H9 (cell line): ENCODE data around the gene NARS2. TPM values are rescaled to one million over a fixed set of nuclear protein-coding genes. Genes with fewer than 3 reads are reported as not detected.

Experiments
- DNase-seq: peaks from one replicate; pipeline ENCODE4 v3.0.0-alpha.2; 2017
- H2AFZ ChIP-seq: one replicate; pipeline ENCODE4 v1.6.1; 2013; ENCODE audit warnings: mild to moderate bottlenecking, low read length, control low read depth, moderate library complexity
- H2AK5ac ChIP-seq: 2 replicates; pipeline ENCODE4 v1.6.1; 2013; ENCODE audit warnings: low read length, control low read depth, mixed read lengths; ENCODE audit not compliant: insufficient read length
- H2BK120ac ChIP-seq: one replicate; pipeline ENCODE4 v1.6.1; 2013; ENCODE audit warnings: low read depth, mild to moderate bottlenecking, low read length, control low read depth, inconsistent platforms; ENCODE audit not compliant: poor library complexity, severe bottlenecking
- H2BK12ac ChIP-seq: 2 replicates; pipeline ENCODE4 v1.6.1; 2013; ENCODE audit warnings: low read length, control low read depth, mixed read lengths, low read depth; ENCODE audit not compliant: insufficient read length
- H2BK15ac ChIP-seq: 2 replicates; pipeline ENCODE4 v1.6.1; 2013; ENCODE audit warnings: low read depth, low read length, control low read depth
- H2BK20ac ChIP-seq: one replicate; pipeline ENCODE4 v1.6.1; 2013; ENCODE audit warnings: low read depth, mild to moderate bottlenecking, low read length, control low read depth, inconsistent platforms; ENCODE audit not compliant: poor library complexity, severe bottlenecking
- H2BK5ac ChIP-seq: 2 replicates; pipeline ENCODE4 v1.6.1; 2013; ENCODE audit warnings: low read length, control low read depth, mixed read lengths; ENCODE audit not compliant: insufficient read length
- H3K14ac ChIP-seq: 2 replicates; pipeline ENCODE4 v1.6.1; 2013; ENCODE audit warnings: low read length, control low read depth; ENCODE audit not compliant: insufficient read depth
- H3K18ac ChIP-seq: 2 replicates; pipeline ENCODE4 v1.6.1; 2013; ENCODE audit warnings: low read depth, mild to moderate bottlenecking, mixed read lengths, low read length, control low read depth; ENCODE audit not compliant: insufficient read length
- H3K23ac ChIP-seq: 2 replicates; pipeline ENCODE4 v1.6.1; 2013; ENCODE audit warnings: low read length, control low read depth, mixed read lengths, low read depth; ENCODE audit not compliant: insufficient read length
- H3K23me2 ChIP-seq: 2 replicates; pipeline ENCODE4 v1.6.1; 2013; ENCODE audit warnings: low read depth, mild to moderate bottlenecking, mixed read lengths, low read length, control low read depth; ENCODE audit not compliant: insufficient read length, poor library complexity, severe bottlenecking
- H3K27ac ChIP-seq: 2 replicates; pipeline ENCODE4 v1.5.1; 2013; ENCODE audit warnings: low read length, control low read depth, mixed read lengths, low read depth; ENCODE audit not compliant: insufficient read length
- H3K27me3 ChIP-seq: 2 replicates; pipeline ENCODE4 v1.6.1; 2013; ENCODE audit warnings: low read length, control low read depth, inconsistent platforms; ENCODE audit not compliant: insufficient read depth
- H3K4ac ChIP-seq: 2 replicates; pipeline ENCODE4 v1.6.1; 2013; ENCODE audit warnings: low read depth, mild to moderate bottlenecking, control low read depth, inconsistent platforms, low read length, moderate library complexity
- H3K4me1 ChIP-seq: 2 replicates; pipeline ENCODE4 v1.6.1; 2013; ENCODE audit warnings: low read length, control low read depth, inconsistent platforms; ENCODE audit not compliant: insufficient read depth
- H3K4me2 ChIP-seq: 2 replicates; pipeline ENCODE4 v1.6.1; 2013; ENCODE audit warnings: low read length, control low read depth, mixed read lengths; ENCODE audit not compliant: insufficient read length, insufficient read depth
- H3K56ac ChIP-seq: 2 replicates; pipeline ENCODE4 v1.6.1; 2013; ENCODE audit warnings: low read depth, mild to moderate bottlenecking, mixed read lengths, low read length, control low read depth; ENCODE audit not compliant: insufficient read length
- H3K79me1 ChIP-seq: 2 replicates; pipeline ENCODE4 v1.6.1; 2013; ENCODE audit warnings: low read depth, mild to moderate bottlenecking, moderate library complexity, low read length, control low read depth, inconsistent platforms; ENCODE audit not compliant: insufficient read depth, poor library complexity, severe bottlenecking
- H3K79me2 ChIP-seq: 2 replicates; pipeline ENCODE4 v1.6.1; 2013; ENCODE audit warnings: low read length, control low read depth, inconsistent platforms; ENCODE audit not compliant: insufficient read depth
- H3K9ac ChIP-seq: 2 replicates; pipeline ENCODE4 v1.6.1; 2013; ENCODE audit warnings: low read length, control low read depth, mixed read lengths; ENCODE audit not compliant: insufficient read length; ENCODE audit errors: extremely low read depth
- H3K9me3 ChIP-seq: one replicate; pipeline ENCODE4 v1.6.1; 2013; ENCODE audit warnings: low read depth, low read length, inconsistent platforms; ENCODE audit not compliant: control insufficient read depth
- H3T11ph ChIP-seq: one replicate; pipeline ENCODE4 v1.6.1; 2013; ENCODE audit warnings: mild to moderate bottlenecking, low read length, control low read depth, inconsistent platforms
- H4K20me1 ChIP-seq: one replicate; pipeline ENCODE4 v1.6.1; 2013; ENCODE audit not compliant: control insufficient read depth, insufficient read length, insufficient read depth
- H4K5ac ChIP-seq: 2 replicates; pipeline ENCODE4 v1.6.1; 2013; ENCODE audit warnings: low read depth, mild to moderate bottlenecking, mixed read lengths, low read length, control low read depth; ENCODE audit not compliant: insufficient read length
- H4K8ac ChIP-seq: replicated peaks from 2 replicates; pipeline ENCODE4 v1.6.1; 2013; ENCODE audit warnings: low read length, control low read depth, mixed read lengths, low read depth; ENCODE audit not compliant: insufficient read length
- H4K91ac ChIP-seq: 2 replicates; pipeline ENCODE4 v1.6.1; 2013; ENCODE audit warnings: low read depth, mild to moderate bottlenecking, moderate library complexity, mixed read lengths, low read length, control low read depth; ENCODE audit not compliant: insufficient read length
- H3K27ac Mint-ChIP-seq, 3 experiments: 2 replicates in 2 of 3; 3 replicates in 1 of 3; pipeline ENCODE4 v1.8.0; 2020 to 2021; ENCODE audit warnings: mixed read lengths in 3 of 3, mild to moderate bottlenecking in 1 of 3, moderate library complexity in 1 of 3
- H3K27me3 Mint-ChIP-seq: 2 replicates; pipeline ENCODE4 v1.8.0; 2021; ENCODE audit warnings: low read depth, mild to moderate bottlenecking, moderate library complexity, mixed read lengths
- H3K36me3 Mint-ChIP-seq, 3 experiments: 2 replicates in 2 of 3; 3 replicates in 1 of 3; pipeline ENCODE4 v1.8.0; 2020 to 2021; ENCODE audit warnings: low read depth in 3 of 3, mixed read lengths in 3 of 3; ENCODE audit not compliant: insufficient read depth in 1 of 3
- H3K4me1 Mint-ChIP-seq, 2 experiments: 2 replicates each; pipeline ENCODE4 v1.8.0; 2020; ENCODE audit warnings: mixed read lengths in 2 of 2
- H3K4me3 Mint-ChIP-seq, 2 experiments: 2 replicates in 1 of 2; 3 replicates in 1 of 2; pipeline ENCODE4 v1.8.0; 2020 to 2021; ENCODE audit warnings: mild to moderate bottlenecking in 2 of 2, mixed read lengths in 2 of 2, moderate library complexity in 1 of 2
- H3K9me3 Mint-ChIP-seq, 2 experiments: 2 replicates in 1 of 2; 3 replicates in 1 of 2; pipeline ENCODE4 v1.8.0; 2020; ENCODE audit warnings: mild to moderate bottlenecking in 2 of 2, mixed read lengths in 2 of 2, moderate library complexity in 1 of 2
- CTCF ChIP-seq: fragments of 200-600 bp; sonication (generic); conservative IDR thresholded peaks from 3 replicates; pipeline ENCODE4 v1.8.0; 2021; ENCODE audit warnings: antibody characterized with exemption, mild to moderate bottlenecking
- WGBS: extraction: QIAGEN DNeasy Blood & Tissue Kit; methylation state at CpG from one replicate; pipeline ENCODE4 v1.1.7; 2013; ENCODE audit warnings: missing lambda C conversion rate, low lambda C conversion rate, mixed read lengths; ENCODE audit not compliant: insufficient read length; ENCODE audit errors: extremely low coverage; 5-methylcytosine and 5-hydroxymethylcytosine counted together
- total RNA-seq: library from RNA; stranded (reverse); gene quantifications from 2 replicates; pipeline ENCODE4 v1.2.1, GENCODE V29; 2021

Gene NARS2
- total RNA-seq, 1 experiment from 2014 or later = 29.7 TPM

DNA sequence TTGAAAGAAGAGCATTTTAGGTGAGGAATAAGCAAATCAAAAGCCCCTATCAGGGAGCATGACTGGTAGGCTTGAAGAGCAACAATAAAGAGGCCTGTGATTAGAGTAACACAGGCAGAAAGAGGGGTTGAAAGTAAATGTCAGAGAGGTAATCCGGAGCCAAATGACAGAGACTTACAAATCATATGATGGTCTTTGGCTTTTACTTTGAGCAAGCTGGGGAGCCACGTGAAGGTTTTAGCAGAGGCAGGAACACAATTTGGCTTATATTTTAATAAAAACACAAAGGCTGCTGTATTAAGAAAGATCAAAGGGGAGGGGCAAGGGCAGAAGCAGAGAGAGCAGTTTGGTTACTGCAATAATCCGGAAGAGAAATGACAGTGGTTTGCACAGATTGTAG is 12.8 kb upstream of the NARS2 start:
- no peaks in the 10 kb centered on the region for H3K23me2 ChIP-seq
- H2AK5ac ChIP-seq = no peak overlapping the region
- H3K4me1 ChIP-seq = no peaks in the 10 kb centered on the region
- no peak overlapping the region for H3K4me2 ChIP-seq
- no peak overlapping the region for H4K5ac ChIP-seq
- no peak overlapping the region for H3K4ac ChIP-seq
- no peaks in the 10 kb centered on the region for H3K27me3 ChIP-seq
- H2BK20ac ChIP-seq = no peak overlapping the region
- no peak for TF ChIP-seq CTCF
- H3K27ac ChIP-seq = no peak overlapping the region
- no peaks in the 10 kb centered on the region for H4K20me1 ChIP-seq
- no peak overlapping the region for H4K8ac ChIP-seq
- H3K18ac ChIP-seq = no peak overlapping the region
- Mint-ChIP-seq H3K27ac (no peak overlapping the region), H3K9me3 (peaks cover 16 to 23% of the 10 kb centered on the region in 2 experiments), H3K4me3 (no peak overlapping the region), H3K4me1 (no peaks in the 10 kb centered on the region), H3K27me3 (peaks cover 4% of the 10 kb centered on the region; the same call in 1 of the 2 replicates), H3K36me3 (peaks cover 0 to 9% (median 9%) of the 10 kb centered on the region in 3 experiments; a peak in 4 of 7 replicates)
- H3K23ac ChIP-seq = no peak overlapping the region
- H3K9me3 ChIP-seq = no peaks in the 10 kb centered on the region
- H3K9ac ChIP-seq = no peak overlapping the region
- H3K79me1 ChIP-seq = no peaks in the 10 kb centered on the region
- no peak overlapping the region for H3T11ph ChIP-seq
- H2BK5ac ChIP-seq = no peak overlapping the region
- DNase-seq = no peak
- no peak overlapping the region for H3K56ac ChIP-seq
- no CpG with 5 or more reads among the region's 3 CpGs for whole genome bisulfite sequencing
- H2BK12ac ChIP-seq = no peak overlapping the region
- H2BK120ac ChIP-seq = no peak overlapping the region
- H2AFZ ChIP-seq = no peak overlapping the region
- no peak overlapping the region for H3K14ac ChIP-seq
- H4K91ac ChIP-seq = no peak overlapping the region
- H2BK15ac ChIP-seq = no peak overlapping the region
- no peaks in the 10 kb centered on the region for H3K79me2 ChIP-seq
